Stimulated activated CD4-positive, alpha-beta T cell treated with anti-CD3 and anti-CD28 coated beads, Interleukin-12 subunit alpha, Interleukin-12 subunit beta, amount 100 ng/mL, for 48 hours (primary cell): ENCODE data around the gene CXCL14.

Source experiments
- DNase-seq, 3 donors: peaks; one replicate each; pipeline ENCODE4 v3.0.0-alpha.2; 2020; ENCODE audit warnings: low read depth in 2 of 3, low spot score in 1 of 3

Gene CXCL14, protein sequence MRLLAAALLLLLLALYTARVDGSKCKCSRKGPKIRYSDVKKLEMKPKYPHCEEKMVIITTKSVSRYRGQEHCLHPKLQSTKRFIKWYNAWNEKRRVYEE

DNA sequence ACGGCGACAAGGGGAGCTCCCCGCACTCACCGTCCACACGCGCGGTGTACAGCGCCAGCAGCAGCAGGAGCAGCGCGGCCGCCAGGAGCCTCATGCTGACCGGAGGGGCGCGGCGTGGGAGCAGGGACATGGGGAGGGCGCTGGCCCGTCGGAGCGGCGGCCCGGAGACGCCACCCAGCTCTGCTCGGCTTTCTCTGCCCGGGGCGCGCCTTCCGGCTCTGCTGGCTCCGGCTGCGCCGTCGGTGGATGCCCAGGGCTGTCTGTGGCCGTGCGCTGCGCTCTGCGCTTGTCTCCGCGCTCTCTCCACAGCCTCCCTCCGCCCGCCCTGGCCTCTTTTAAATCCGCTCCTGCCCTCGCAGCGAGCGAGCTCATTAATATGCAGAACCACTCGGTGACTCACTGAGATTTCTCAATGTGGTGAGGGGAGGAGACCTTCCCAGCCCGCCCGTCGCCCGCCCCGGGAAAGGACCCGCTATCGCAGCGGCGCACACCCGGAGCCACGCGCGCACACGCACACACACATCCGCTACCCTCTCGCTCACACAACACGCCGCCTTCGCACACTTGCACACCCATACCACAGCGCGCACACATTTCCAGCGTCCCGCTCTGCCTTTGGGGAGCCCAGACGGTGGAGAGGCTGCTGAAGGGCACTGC is at the start of gene CXCL14:
Gene CXCL14 (minus strand): TSS at position 307 of the 657 bp plus-strand sequence. CDS start 213 bp downstream, at position 94.
- peak in 2 of 3 donors; percentile 7 to 23 for DNase-seq

GRCh38 chr5:135626636-135627035 is 47.8 kb upstream of the CXCL14 start:
- no peak for DNase-seq

DNA sequence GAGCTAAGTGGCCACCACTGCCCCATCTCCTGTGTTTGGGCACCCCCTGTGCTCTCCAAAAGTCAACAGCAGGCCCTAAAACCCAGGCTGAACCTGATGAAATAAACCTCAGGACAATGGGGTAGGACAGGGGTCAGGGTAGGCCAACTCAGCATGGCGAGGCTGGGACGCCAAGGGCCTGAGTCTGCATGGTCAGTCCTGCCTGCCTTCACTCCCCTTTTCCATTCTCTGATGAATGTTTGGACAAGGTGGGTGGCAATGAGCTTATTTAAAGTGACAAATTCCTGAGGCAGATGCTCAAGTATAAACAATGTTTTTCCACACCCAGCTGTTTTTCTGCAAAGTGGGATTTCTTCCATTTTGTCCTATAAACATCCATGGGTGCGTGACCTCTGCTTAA is 47.2 kb upstream of the CXCL14 start:
- DNase-seq, result no peak

GRCh38 chr5:135625486-135625885 is 46.7 kb upstream of the CXCL14 start:
- DNase-seq, result no peak

- DNase-seq, result no peak
These were observed 46.3 kb upstream of the CXCL14 start for GRCh38 chr5:135625061-135625460.

DNA sequence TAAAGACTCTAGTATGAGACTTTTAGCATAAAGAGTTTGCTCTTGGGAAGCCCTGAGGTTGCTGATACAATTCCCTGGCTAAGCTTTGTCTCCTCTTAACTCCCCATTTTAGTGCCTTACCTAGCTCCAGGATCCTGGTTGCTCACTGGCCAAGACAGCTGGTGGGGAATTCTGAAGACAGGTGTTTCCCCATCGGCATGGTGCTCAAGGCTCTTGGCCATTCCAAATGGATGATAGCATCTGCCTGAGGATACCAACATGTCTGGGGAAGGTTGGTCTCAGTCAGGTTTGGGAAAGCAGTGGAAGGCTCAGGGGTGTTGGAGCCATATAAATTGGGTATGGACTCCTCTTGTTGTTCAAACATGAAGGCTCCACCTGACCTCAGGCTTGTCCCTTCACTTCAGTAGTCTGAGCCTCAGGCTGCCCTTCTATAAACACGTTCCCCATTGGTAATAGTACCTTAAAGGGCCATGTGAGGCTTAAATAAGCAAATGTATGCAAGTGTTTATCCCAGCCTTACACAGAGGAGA is 44.5 kb upstream of the CXCL14 start:
- no peak for DNase-seq

GRCh38 chr5:135615581-135616260 is 36.9 kb upstream of the CXCL14 start:
- no peak for DNase-seq

- DNase-seq, result no peak
These were observed 36.4 kb upstream of the CXCL14 start for GRCh38 chr5:135615171-135615570.

- no peak for DNase-seq
These were observed 31.2 kb upstream of the CXCL14 start for GRCh38 chr5:135609981-135610380.

DNA sequence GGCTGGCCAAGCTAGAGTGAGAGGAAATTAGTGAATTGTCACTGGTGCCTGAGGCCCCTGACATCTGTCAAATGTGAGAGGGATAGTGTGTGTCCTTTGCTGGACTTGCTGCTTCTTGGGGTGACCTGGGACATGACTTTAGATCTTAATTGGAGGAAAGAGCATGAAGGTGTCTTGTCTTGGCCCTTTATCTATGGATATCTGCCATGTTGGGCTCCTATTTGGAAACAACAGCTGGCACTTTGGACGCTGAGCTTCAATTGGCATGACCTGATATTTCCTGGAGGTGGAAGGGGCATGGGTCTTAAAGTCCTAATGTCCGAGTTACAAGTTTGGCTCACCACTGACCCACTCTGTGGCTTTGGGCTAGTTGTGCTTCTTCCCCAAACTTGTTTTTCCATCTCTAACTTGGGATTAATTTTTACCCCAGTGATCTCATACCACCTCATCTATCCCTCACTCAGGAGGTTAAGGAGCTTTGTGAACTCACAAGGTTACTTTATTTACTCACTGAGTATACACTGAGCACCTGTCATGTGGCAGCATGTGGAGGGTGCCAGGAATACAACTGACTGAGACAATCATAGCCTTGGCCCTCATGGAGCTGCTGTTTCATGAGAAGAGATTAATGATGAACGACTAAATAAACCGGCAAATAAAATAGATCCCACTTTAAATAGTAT is 30.1 kb upstream of the CXCL14 start:
- no peak for DNase-seq

DNA sequence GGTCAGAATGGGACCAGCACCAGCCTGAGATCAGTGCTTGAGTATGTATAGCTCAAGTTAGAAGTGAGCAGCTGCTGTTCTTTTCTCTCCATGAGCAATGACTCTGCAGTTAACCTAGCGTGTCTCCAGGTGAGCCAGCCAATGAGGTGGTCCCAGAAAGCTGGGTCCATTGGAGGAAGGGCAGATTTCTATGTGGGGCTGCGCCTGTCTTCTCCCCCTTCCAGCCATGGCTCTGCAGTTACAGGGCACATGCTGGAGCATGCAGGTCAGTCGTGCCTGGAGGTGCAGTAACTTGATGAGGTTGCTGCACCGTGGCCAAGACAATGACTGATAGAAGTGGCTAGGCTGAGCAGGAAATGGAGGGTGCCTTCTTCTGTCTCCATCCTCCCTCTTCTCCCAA is 29.6 kb upstream of the CXCL14 start:
- no peak for DNase-seq

DNA sequence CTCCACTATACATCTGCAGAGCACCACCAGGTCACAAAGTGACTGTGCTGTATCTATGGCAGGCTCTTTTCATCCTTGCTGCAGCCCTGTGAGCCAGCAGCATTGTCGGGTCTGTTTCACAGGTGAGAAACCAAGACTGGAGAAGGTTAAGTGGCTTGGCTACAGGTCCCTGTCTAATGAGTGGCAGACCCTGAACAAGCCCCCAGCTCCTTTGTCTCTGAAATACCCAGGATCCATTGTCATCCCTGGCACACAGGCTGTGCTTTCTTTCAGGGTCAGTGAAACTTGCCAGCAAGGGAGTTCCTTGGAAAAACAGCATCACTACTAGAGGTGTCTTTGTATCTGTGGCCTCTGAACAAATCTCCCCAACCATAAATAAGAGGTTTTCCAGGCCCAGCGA is 27.6 kb upstream of the CXCL14 start:
- DNase-seq, result no peak

GRCh38 chr5:135605221-135605620 is 26.4 kb upstream of the CXCL14 start:
- DNase-seq, result no peak

DNA sequence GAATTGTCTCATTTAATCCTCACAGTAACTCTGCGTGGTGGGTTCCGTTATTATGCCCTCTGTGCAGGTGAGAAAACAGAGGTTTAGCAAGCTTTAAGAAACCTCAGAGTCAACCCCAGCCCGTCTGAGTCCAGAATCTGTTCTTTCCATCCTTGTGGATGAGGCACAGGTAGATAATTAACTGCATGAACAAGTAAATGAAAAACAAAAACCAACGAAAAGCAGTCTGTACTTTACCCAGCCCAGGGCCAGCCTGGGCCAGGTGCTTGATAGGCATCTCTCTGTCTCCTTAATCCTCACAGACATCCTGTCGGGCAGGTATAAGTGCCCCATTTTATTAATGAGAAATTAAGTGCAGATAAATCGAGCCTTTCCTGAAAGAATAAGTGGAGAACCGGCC is 25.3 kb upstream of the CXCL14 start:
- DNase-seq, result no peak

GRCh38 chr5:135602882-135603721 is 24.3 kb upstream of the CXCL14 start:
- no peak for DNase-seq

DNA sequence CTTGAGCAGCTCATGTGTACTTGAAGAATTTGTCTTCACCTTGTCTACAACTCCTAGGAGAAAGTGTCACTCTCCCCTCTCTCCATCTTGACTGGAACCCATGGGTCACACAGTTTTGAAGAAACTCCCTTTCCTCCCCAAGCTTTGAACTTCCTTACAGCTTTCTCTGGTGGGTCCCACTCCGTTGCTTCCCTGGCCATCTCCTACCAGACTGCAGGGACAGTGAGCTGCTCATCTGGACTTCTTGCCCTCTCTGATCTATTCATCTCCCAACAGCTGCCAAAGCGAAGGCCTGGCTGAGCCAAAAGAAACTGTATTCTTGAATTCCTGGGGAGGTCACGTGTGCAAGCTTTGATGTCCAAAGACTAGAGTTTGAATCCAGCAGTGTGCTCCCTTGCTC is 22.7 kb upstream of the CXCL14 start:
- DNase-seq, result no peak

DNA sequence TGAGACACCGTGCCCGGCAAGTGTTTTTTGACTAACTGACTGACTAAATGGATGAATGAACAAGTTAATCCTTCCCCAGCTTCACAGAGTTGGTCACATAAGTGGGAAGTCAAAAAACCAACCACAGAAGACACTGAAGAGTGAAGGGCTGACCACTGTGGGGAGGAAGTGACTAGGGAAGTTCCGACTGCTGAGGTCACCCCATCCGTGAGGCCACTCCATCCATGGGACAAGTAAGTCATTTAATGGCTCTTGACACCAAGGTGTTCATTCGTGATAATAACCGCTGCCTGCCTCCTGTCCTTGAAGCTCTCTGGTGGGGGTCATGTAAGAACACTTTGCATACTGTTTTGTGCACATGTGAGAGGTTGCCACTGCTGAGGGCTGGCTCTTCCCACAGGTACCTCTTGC is 22.2 kb upstream of the CXCL14 start:
- no peak for DNase-seq

DNA sequence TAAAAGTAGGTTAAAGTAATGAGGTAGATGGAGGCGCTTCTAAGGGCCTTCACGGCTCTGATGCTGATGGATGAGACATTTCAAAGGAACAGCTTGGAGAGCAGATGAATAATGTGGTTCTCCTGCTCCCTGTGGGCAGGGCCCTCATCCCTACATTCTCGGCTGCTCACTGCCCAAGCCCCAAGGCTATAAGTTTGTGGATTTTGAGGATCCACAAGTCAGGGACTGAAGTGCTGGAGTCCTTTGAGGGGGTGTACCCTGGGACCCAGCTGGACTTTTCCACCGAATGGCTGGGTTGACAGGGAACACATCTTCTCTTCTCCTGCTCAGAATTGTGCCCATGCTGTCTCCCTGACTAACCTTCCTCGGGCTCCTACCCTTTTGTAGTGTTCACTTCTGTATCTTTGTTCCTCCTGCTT is 21.4 kb upstream of the CXCL14 start:
- DNase-seq, result no peak

DNA sequence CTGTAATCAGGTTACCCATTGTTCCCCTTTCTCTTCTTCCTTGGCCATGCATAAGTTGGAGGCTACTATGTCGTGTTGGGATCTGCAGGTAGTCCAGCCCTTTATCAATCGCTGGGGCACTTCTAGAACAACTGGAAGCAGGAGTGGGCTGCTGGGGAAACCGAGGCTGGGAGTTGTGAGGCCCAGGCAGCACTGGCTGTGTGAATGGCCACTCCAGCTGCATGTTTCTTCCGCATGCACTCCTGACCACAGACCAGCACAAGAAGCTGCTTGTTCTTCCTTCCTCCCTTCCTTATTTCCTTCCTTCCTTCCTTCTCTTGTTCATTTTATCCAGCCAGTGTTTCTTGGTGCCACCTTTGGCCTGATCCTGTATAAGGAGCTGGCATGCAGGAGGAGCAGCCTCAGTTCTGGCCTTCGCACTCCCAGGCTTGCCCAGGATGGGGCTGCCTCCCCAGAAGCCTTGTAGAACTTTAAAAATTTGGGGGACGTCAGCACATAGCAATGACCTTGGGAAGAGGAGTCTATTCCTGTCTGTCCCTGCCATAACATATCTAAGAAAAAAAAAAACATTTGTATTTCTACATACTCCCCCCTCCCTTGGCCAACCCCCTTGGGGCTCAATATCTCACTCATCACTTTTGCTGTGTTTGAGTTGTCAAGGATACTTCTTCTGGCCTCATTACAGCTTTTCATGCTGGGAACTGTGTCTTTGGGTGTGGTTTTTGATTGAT is 20.8 kb upstream of the CXCL14 start:
- no peak for DNase-seq

DNA sequence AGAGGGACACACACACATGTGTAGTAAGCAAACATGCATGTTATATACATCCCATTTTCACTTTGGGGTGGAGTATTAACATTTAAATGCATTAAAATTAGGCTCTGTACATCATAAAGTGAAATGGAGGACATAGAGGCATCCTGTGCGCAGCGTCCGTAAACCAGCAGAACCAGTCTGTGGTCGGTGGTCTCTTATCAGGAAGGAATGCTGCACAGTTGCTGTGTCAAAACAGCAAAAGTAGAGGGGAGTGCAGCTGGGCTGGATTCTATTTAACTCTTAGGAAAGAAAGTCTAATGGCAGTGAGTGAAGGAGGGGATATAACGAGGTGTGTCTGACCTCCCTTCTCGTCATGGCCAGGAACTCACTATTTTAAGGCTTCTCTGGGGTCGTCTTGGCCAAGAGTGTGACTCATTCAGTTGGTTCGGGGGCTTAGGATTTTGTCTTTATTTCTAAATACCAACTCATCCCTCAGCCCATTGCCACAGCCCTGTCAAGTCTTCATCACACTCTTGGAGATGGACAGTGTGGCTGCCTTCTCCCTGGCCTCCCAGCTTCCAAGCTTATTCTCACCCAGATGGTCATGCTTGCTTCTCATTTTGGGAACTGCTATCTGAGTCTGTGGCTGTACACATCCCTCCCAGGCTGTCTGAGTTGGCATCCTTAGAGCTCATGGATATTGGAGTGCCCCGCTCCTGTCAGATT is 20.1 kb upstream of the CXCL14 start:
- no peak for DNase-seq
